Fibroblast of skin of back (primary cell): Measurements from ENCODE around the gene PRAME.
A peak's percentile ranks its signal among the peaks of the same experiment; 100 is the strongest.

Experiments
- DNase-seq: peaks from one replicate; pipeline ENCODE4 v3.0.0-alpha.2; 2013

The PRAME gene

DNA sequence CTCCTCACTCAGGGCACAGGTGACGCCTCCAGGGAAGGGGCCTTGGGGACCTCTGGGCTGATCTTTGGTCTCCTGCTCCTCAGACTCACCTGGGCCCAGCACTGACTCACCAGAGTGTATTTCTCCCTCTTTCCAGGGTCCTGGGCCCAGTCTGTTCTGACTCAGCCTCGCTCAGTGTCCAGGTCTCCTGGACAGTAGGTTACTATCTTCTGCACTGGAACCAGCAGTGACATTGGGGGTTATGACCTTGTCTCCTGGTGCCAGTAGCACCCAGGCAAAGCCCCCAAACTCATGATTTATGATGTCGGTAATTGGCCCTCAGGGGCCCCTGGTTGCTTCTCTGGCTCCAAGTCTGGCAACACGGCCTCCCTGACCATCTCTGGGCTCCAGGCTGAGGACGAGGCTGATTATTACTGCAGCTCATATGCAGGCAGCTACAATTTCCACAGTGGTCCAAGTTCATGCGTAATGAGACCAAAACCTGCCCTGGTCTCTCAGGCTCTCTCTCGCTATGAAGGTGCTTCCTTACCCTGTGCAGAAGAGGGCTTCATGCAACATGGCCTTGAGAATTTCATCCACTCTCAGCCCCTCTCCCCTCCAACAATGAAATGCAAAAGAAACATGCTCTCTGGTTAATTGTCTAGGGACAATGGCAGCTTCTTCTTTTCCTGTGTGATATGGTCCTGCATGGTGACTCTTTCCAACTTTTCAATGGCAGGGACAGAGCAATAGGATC lies 21.0 kb upstream of the PRAME start:
- no peak for DNase-seq

DNA sequence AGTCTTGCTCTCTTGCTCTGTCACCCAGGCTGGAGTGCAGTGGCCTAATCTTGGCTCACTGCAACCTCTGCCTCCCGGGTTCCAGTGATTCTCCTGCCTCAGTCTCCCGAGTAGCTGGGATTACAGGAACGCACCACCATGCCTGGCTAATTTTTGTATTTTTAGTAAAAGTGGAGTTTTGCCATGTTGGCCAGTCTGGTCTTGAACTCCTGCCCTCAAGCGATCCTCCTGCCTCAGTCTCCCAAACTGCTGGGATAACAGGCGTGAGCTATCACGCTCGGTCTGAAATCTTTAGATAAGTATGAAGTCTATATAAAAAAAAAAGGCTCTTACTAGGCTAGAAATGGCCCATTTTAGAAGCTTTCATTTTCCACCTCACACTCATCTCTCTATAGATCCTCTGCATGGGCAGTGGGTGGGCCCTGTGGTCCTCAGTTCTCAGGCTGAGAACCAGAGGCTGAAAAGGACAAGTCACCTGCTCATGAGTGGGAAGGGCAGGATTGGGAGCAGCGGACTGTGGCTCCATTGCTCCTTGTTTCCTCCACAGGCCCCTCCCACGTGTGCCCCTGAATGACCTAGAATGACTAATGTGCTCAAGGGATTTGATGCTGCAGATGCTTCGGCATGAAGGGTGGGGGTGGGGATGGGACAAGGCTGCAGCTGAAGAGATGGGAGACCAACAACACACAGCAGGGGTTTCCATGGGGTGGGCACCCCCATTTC lies 19.8 kb upstream of the PRAME start:
- DNase-seq, result peak; percentile 61

DNA sequence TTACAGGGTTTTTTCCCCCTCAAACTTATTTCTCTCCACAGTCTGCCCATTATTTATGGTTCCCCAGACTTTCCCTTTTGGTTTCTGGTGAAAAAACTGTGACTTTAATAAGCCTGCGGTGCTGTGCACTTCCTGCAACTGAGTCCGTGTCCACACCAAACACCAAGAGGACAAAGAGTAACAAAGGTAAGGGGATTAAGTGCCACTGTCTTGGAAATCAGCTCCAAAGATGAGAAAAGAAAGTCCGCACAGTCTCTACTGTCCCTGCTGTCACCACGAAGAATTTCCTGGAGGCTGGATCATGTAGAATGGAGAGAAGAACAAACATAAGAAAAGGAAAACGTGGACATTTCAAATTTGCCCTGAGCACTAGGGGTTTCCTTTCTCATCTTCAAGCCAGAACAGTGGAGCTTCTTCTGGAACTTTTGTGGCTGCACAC lies 17.9 kb upstream of the PRAME start:
- DNase-seq, result no peak

DNA sequence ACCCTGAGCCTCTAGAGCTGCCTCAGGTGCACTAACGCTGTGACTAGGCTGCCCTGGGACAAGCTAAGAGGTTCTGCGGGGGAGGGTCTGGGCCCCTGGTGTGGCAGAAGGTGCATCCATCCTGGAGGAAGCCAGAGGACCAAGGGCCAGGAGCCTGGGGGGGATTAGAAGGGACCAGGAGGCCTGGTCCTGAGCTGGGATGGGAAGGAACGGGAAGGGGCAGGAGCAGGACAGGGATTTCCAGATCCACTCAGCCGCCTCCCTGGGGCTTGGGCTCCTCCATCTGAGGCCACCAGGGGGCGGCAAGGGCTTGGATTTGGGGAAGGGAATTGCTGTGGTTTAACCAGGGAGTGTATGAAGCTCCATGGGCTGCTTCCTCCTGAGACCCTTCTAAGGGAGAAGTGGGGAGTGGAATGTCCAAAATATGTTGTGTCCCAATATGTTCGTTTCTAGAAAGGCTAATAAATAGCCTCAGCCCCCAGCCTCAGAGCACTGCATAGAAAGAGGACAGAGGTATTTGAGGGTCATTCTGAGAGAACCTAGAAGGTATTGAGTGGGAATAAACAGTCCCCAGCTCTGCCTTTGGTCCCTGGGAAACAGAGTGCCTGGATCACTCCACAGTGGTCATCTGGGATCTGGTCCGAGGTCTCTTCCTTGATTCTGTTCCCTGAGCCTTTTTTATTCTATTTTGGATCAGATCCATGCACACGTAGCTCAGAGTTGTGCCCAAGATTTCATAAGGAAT lies 17.4 kb upstream of the PRAME start:
- DNase-seq, result peak; percentile 37

DNA sequence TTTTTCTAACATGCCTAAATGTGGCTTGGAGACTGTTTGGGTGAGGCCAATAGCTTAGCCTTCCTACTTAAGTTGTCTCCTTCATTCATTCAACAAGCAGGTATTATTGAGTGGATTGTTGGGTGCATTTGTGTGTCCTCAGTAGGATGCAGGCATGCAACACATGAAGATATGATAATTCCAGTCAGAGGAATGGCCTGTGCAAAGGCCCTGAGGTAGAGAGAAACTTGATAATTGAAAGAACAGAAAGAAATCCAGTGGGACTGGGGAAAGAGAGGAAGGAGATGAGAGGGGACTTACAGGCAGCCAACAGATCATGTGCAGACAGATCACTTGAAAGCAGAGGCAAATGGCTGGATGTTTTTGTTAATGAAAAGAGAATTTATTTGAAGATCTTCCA lies 15.3 kb upstream of the PRAME start:
- DNase-seq, result no peak

DNA sequence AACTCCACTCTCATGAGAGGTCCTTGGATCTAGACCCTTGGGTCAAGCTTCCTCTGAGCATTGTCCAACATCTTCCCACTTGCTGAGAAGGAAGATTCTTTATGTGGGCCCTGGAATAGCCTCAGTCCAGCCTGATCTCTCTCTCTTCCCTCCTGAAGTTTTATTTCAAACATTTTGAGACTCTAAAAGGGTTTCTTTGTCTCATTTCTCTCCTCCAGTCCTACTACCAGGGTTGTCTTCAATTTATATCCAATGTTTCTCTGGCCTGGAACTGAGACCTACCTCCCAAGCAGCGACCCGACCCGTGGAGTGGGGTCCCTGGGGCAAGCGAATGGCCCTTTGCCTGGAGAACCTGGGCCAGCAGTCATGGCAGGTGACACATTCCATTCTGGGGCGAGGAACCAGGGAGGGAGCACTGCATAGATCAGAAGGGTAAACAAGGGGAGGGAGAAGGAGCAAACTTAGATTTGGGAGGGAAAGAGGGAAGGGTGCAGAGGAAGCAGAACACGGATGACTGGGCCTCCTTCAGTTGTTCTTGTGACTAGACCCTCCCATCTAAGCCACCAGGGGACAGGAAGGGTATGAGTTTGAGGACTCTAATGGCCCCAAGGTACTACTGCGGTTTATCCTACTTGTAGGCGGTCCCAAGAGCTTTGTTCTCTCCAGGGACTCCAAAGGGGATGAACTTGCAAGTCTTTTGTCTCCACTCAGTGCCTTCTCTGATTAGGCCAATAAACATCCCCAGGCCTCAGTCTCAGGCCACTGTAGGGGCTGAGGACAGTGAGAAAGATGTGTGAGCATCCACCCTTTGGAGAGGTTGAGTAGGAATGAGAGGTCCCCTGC lies 14.2 kb upstream of the PRAME start:
- no peak for DNase-seq

DNA sequence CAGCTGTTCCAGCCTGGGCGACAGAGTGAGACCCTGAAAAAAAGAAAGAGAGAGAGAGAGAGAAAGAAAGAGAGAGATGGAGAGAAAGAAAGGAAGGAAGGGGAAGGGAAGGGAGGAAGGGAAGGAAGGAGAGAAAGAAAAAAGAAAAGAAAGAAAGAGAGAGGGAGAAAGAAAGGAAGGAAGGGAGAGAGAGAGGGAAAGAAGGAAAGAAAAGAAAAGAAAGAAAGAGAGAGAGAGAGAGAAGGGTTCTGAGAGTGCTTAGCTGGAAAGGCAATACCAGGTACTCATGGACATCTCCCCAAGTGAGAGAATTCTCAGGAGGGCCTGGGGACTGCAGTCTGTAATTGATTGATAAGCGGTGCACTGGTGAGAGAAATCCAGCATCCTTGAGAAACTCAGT lies 12.8 kb upstream of the PRAME start:
- DNase-seq, result no peak

DNA sequence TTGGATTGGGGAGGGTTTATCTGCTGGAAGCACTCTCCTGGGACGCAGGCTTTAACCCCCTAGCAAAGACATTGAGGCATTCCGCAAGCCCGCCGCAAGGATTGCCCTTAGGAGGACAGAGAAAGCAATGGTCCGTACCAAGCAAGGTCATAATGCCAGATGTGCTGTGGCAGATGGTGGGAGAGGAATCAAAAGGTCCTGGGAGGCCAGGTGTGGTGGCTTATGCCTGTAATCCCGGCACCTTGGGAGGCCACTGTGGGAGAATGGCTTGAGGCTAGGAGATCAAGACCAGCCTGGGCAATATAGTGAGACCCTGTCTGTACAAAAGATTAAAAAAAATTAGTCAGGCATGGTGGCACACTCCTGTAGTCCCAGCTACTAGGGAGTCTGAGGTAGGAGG lies 12.4 kb upstream of the PRAME start:
- no peak for DNase-seq

DNA sequence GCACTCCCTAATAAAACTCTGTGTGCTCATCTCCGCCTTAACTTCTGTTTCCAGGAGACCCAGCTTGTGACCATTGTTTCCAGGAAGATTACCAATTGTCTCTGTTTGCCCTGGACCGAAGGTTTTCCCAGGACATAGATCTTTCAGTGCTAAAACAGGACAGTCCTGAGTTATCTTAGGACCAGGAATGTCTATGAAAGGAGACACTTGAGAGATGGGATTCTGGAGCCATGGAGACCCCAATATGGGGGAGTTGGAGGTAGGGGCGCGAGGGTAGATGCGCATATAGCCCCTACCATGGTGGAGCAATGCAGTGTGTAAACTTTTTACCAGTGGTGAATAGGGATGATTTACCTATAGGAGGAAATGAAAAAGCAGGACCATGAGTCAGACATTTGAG lies 10.2 kb upstream of the PRAME start:
- DNase-seq, result no peak

DNA sequence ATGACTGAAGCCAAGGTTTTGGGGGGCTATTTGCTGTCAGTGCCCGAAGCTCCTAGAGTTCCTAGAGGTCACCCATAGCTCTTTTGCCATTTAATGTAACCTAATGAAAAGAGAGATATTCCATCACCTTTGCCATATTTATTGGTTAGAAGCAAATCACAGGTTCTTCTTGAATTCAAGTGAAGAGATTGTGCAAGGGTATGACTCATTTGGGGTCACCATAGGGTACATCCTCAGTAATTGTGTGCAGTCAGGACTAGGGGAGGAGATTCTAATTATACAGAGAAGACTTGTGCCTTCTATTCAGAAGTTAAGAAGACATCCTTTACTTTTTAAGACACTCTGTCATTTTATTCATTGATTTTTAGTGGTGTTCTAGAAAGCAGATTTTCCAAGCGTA lies 6.9 kb upstream of the PRAME start:
- no peak for DNase-seq

DNA sequence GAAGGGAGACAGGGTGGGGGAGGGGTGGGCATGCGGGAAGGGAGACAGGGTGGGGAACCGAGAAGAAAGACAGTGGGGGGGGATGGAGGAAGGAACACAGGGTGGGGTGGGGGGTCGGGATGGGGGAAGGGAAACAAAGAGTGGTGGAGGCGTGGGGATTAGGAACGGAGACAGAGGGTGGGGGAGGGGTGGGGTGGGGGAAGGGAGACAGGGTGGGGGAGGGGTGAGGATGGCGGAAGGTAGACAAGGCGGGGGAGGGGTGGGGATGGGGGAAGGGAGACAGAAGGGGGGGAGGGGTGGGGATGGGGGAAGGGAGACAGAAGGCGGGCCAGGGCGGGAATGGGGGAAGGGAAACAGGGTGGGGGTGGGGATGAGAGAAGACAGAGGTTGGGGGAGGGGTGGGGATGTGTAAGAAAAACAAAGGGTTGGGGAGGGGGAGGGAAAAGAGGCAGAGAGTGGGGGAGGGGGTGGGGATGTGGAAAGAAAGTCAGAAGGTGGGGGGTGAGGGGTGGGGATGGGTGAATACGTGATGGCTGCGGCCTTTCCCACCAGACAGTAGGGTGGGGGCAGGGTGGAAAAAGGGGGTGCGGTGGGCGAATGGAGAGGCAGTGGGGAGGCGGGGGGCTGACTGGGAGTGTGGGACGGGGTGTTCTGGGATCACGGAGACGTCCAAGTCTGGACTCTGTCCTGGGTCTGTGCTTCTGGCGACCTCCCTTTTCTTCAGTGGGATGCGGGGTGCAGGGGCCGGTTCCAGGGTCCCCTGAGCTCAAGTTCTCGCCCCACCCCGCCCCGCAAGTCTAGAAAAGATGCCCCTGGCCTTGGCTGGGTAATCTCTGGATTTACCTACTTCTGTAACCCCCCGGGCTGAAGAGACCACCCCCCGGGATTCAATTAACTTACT lies 744 bp downstream of the PRAME start:
- no peak for DNase-seq

DNA sequence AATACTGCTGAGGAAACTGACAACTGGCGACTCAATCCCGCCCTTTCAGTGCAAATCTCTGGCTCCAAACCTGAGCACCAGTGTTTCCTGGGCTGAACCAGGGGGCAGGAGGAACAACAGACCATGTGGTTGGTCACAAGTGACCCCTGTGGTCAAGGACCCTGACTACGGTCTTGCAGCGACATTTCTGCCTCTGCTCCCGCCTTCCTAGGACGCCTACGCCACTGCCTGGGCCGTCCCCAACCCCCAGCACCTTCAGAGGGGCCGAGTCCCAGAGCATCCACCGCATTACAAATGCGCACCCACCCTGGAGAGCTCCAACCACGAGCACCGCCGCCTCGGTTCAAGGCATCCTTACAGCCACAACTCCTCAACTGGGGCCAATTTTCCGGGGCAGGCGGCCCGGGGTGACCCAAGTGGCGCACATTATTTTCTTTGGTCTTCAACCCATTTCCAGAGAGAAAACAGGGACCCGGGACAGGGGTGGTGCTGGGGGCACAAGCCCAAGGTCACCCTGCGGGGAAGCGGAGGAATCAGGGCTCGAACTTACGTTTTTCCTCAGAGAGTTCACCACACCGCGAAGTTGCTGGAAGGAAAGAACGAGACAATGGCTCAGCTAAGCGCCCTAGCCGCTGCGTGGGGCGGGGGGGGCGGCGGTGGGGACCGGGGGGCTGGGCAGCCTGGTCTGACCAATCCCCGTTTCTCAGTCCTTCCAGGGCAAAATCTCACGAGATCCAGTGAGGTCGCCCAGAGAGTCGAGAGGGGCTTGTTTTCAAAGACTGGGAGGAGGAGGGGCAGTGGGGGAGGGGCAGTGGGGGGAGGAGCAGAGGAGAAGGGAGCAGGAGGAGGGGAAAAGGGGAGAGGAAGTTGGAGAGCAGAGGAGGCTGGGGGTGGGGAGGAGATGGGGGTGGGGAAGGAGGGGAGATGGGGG lies 1.8 kb downstream of the PRAME start:
- no peak for DNase-seq

DNA sequence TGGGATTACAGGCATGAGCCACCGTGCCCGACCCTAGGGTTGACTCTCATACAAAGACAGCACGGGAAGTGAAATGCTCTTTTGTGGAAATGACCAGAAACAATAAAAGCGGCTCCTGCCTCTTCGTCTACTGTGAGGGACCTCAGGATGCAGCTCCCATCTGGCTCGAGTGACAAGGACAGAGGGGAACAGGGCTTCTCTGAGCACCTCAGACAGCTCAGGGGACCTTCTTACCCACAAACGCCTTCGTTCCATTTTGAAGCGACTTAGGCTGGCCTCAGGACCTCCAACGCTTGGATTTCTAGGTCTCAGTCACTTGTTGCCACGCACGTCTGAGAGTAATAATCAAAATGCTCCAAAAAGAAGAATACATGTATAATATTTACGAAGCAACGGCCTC lies 2.5 kb downstream of the PRAME start:
- DNase-seq, result no peak

DNA sequence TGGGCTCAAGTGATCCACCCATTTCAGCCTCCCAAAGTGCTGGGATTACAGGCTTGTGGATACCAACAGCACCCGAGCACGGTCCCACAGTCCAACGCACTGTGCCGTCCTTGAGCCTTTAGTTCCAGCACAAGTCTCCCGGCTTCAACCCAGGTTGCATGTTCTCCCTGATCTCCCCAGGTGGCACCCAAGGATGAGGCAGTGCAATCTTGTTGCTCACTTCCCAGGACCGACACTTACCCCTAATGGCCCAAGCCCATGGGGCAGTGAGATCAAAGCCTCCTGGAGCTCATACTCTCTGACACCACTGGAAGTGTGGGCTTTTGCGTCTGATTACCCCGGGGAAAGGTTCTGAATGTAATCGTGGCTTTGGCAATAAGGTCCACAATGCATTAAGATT lies 3.5 kb downstream of the PRAME start:
- no peak for DNase-seq

DNA sequence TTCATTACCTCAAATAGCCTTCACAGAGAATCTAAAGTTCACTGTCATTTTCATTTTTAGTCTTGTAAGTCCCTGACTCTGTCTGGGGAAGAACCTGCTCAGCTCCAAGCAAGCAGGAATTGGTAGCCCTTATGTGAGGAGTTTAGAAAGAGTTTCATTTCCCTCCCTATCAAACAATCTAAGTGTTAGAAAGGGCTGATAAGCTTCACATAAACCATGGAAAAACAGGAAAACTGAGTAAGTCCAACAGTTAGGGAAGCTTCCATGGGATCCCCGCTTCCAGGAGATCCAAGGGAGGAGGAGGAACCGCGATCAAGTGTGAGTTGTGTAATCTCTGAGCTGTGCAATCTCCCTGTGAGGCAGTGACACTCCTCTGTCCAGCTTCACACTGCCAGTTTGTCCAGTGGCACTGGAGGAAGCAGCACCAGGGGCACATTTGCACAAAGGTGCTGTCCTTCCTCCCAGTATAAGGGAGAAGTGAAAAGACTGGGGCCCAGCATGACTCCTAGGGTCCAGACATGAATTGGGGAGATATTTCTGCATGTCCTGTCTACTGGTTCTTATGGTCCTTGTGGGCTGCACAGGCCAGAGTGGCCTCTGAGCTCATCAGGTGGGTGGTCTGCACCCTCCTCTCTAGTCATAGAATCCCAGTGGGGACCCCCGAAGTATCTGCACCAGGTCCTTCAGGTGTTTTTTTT lies 4.3 kb downstream of the PRAME start:
- no peak for DNase-seq

DNA sequence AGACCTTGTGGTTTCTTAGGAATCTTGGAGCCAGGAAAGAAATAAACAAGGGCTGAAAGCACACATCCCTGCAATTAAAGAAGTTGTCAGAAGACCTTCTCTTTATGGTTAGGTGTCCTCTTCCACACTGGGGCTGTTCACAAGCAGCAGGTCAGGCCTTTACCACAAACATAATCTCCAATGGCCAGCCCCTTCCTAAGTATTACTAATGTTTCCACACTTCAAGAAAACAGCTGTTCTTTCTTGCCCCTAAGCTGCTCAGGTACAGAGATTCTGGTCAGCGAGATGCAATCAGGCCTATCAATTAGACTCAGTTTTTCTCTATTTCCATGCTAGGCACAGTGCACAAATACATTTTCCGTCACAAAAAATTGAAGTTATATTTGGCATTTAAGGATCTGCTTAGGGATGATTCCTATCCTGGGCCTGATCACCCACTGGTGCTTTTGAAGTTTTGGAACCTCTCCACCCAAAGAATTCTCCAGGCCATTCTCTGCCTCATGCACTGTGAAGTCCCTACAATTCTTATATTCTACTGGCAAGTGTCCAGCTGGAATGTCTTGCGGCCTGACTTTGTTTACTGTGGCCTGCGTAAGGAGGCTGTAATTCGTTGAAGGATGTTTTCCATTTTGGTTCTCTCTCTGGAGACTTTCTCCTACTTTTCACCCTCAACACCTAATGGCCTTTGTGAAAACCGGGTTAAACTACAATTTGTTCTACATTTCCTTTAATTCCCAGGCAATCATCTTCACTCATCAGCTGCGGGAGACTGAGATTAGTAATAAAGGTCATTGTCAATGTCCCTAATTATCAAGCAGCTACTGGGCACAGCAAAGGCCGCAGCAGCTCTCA lies 5.1 kb downstream of the PRAME start:
- no peak for DNase-seq

DNA sequence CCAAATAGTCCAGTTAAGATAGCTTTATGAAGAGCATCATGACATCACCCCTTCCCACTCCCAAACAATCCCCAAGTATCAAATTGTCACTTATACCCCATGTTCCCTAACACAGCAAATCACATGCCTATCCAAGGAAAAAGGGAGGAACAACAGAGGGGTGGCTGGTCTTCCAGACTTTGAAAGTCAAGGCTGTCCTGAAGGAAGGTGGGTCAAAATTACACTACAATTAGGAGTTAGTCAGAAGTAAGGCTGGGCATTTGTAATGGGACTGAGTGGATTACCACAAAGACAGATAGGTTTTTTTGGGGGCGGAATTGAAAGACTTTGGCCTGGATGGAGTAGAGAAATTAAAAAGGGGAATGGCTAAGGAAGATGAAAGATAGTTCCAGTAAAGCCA lies 5.9 kb downstream of the PRAME start:
- DNase-seq, result no peak

DNA sequence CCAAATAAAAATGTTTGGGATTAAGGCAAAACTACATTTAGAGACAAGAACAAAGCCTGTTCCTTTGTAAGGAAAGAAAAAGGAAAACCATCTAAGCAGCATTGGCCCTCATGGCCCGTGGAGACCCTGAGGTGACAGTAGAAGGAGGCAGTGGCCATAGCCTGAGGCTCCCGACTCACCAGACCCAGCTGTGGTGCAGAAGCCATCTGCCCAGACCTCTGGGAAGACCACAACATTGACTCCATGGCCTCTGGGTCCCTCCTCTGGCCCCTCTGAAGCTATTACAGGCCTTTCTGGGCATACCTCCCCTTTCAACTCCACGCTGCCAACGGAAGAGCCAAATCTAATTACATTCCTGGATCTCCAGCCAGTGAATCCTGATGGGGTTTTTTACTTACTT lies 6.4 kb downstream of the PRAME start:
- DNase-seq, result no peak
